IMR-90 (cell line): ENCODE results near the gene TSSK2.

Experiments
- MAZ ChIP-seq: IDR thresholded peaks from 2 replicates; pipeline ENCODE4 v1.6.1; 2012; ENCODE audit warnings: low read depth, mild to moderate bottlenecking, low read length, improper control_type of control experiment, moderate library complexity, borderline replicate concordance
- MXI1 ChIP-seq: IDR thresholded peaks from 2 replicates; pipeline ENCODE4 v1.6.1; 2012; ENCODE audit warnings: low read depth, mild to moderate bottlenecking, low read length, moderate library complexity, borderline replicate concordance
- RAD21 ChIP-seq: IDR thresholded peaks from 2 replicates; pipeline ENCODE4 v1.6.1; 2012; ENCODE audit warnings: low read length, improper control_type of control experiment
- TF ChIP-seq, protein P1 (sequence below): conservative IDR thresholded peaks from 2 replicates; pipeline ENCODE4 v1.5.1; 2012; ENCODE audit warnings: mild to moderate bottlenecking, low read depth, low read length, improper control_type of control experiment

- TF ChIP-seq, protein P1, sequence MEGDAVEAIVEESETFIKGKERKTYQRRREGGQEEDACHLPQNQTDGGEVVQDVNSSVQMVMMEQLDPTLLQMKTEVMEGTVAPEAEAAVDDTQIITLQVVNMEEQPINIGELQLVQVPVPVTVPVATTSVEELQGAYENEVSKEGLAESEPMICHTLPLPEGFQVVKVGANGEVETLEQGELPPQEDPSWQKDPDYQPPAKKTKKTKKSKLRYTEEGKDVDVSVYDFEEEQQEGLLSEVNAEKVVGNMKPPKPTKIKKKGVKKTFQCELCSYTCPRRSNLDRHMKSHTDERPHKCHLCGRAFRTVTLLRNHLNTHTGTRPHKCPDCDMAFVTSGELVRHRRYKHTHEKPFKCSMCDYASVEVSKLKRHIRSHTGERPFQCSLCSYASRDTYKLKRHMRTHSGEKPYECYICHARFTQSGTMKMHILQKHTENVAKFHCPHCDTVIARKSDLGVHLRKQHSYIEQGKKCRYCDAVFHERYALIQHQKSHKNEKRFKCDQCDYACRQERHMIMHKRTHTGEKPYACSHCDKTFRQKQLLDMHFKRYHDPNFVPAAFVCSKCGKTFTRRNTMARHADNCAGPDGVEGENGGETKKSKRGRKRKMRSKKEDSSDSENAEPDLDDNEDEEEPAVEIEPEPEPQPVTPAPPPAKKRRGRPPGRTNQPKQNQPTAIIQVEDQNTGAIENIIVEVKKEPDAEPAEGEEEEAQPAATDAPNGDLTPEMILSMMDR, result no peak
- no peak for TF ChIP-seq MXI1
- no peak for TF ChIP-seq RAD21
- TF ChIP-seq MAZ, result no peak
These were observed 50.8 kb downstream of the TSSK2 start for GRCh38 chr22:19181786-19182471.
